Chondrocyte (in vitro differentiated cells): ENCODE measurements around the gene ATAD3A. TPM values are rescaled to one million over a fixed set of nuclear protein-coding genes. Genes with fewer than 3 reads are reported as not detected.

Experiments
- DNase-seq: peaks from one replicate; pipeline ENCODE4 v3.0.0; 2021; ENCODE audit warnings: mixed read lengths, low spot score
- H3K27ac Mint-ChIP-seq: one replicate; pipeline ENCODE4 v1.8.0; 2021; ENCODE audit warnings: mild to moderate bottlenecking, moderate library complexity, mixed read lengths; ENCODE audit not compliant: unreplicated experiment
- H3K27me3 Mint-ChIP-seq: 2 replicates; pipeline ENCODE4 v1.8.0; 2021; ENCODE audit warnings: low read depth, mixed read lengths
- H3K36me3 Mint-ChIP-seq: 2 replicates; pipeline ENCODE4 v1.8.0; 2021; ENCODE audit warnings: low read depth, mixed read lengths
- H3K4me1 Mint-ChIP-seq: 2 replicates; pipeline ENCODE4 v1.8.0; 2021; ENCODE audit warnings: low read depth, mild to moderate bottlenecking, mixed read lengths
- H3K4me3 Mint-ChIP-seq: one replicate; pipeline ENCODE4 v1.8.0; 2021; ENCODE audit warnings: mild to moderate bottlenecking, moderate library complexity, mixed read lengths; ENCODE audit not compliant: unreplicated experiment
- H3K9me3 Mint-ChIP-seq: 2 replicates; pipeline ENCODE4 v1.8.0; 2021; ENCODE audit warnings: low read depth, mixed read lengths
- total RNA-seq: library from RNA; stranded (reverse); gene quantifications from 3 replicates; pipeline ENCODE4 v1.2.1, GENCODE V29; 2021
- TF ChIP-seq, protein P1 (sequence below): fragments of 200-600 bp; sonication (generic); IDR thresholded peaks from 2 replicates; pipeline ENCODE4 v1.5.0; 2021; ENCODE audit warnings: antibody characterized with exemption, mild to moderate bottlenecking, moderate library complexity

ATAD3A gene
- total RNA-seq, 1 donor from 2014 or later, result 34.6 TPM

DNA sequence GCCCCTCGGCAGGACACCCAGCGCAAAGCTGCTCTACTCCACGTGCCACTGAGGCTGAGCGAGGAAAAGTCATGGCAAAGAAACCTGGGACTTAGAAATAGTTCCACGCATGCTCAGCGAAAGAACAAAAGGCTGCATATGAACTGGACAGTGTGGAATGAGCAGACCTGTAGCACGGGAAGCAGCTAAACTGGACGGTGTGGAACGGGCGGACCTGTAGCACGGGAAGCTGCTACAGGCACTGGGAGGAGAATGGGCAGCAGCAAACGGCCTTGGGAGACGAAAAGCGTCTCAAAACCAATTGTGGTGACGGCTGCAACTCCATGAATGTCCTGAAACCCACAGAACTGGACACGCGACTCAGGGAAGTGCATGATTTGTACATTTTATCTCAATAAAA is 47.1 kb downstream of the ATAD3A start:
- H3K36me3 Mint-ChIP-seq, result peaks cover 12% of the 10 kb centered on the region
- H3K4me3 Mint-ChIP-seq, result no peak overlapping the region
- no peaks in the 10 kb centered on the region for H3K9me3 Mint-ChIP-seq
- H3K4me1 Mint-ChIP-seq, result peaks cover 7% of the 10 kb centered on the region
- TF ChIP-seq, protein P1, sequence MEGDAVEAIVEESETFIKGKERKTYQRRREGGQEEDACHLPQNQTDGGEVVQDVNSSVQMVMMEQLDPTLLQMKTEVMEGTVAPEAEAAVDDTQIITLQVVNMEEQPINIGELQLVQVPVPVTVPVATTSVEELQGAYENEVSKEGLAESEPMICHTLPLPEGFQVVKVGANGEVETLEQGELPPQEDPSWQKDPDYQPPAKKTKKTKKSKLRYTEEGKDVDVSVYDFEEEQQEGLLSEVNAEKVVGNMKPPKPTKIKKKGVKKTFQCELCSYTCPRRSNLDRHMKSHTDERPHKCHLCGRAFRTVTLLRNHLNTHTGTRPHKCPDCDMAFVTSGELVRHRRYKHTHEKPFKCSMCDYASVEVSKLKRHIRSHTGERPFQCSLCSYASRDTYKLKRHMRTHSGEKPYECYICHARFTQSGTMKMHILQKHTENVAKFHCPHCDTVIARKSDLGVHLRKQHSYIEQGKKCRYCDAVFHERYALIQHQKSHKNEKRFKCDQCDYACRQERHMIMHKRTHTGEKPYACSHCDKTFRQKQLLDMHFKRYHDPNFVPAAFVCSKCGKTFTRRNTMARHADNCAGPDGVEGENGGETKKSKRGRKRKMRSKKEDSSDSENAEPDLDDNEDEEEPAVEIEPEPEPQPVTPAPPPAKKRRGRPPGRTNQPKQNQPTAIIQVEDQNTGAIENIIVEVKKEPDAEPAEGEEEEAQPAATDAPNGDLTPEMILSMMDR, result no peak
- H3K27me3 Mint-ChIP-seq, result no peaks in the 10 kb centered on the region
- no peak overlapping the region for H3K27ac Mint-ChIP-seq
- no peak for DNase-seq

DNA sequence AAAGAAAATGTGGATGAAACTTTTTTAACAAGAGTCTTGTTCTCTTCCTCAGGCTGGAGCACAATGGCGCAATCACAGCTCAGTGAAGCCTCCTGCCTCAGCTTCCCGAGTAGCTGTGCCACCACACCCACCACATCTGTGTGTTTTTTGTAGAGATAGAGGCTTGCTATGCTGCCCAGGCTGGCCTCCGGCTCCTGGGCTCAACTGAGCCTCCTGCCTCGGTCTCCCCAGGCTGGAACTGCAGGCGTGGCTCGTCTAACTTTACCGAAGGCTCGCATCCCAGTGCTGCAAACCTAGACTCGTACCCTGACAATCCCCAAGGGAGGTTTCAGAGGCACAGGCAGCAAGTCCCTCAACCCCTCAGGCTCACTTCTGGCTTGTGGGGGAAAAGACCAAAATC is 48.2 kb downstream of the ATAD3A start:
- Mint-ChIP-seq H3K36me3 (peaks cover 20% of the 10 kb centered on the region), H3K27me3 (no peaks in the 10 kb centered on the region), H3K4me3 (no peak overlapping the region), H3K4me1 (peaks cover 6% of the 10 kb centered on the region), H3K9me3 (no peaks in the 10 kb centered on the region), H3K27ac (no peak overlapping the region)
- no peak for DNase-seq
- TF ChIP-seq, protein P1, result no peak

DNA sequence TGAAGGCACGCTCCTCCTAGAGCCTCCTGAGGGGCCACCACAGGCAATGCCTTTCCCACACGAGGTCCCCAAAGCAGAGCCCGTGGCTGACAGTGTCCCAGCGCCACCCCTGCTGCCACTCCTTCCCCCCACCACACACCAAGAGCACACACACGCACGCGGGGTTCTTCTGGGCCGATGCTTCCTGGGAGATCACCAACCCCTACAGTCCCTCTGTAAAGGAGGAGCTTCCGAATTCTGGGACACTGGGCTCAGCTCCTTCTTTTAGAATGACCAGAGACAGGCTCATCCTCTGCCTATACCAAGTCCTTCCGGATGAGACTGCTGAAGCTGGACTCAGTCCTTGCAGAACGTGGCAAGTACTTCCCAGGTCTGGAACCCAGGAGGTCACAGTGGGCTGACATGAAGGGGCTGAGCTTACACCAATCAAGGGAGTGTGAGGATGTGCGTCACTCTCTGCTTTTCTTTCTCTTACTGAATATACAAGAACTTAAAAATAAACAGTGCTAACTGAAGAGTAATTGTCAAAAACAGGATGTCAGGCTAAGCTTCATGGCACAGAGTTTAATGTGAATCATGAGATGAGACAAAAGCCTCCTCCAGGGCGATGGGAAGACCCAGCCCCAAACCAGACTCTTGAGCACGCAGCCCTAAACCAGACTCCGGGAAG is 50.0 kb downstream of the ATAD3A start:
- Mint-ChIP-seq H3K27ac (no peak overlapping the region), H3K36me3 (peaks cover 19% of the 10 kb centered on the region)
- TF ChIP-seq, protein P1, result no peak

DNA sequence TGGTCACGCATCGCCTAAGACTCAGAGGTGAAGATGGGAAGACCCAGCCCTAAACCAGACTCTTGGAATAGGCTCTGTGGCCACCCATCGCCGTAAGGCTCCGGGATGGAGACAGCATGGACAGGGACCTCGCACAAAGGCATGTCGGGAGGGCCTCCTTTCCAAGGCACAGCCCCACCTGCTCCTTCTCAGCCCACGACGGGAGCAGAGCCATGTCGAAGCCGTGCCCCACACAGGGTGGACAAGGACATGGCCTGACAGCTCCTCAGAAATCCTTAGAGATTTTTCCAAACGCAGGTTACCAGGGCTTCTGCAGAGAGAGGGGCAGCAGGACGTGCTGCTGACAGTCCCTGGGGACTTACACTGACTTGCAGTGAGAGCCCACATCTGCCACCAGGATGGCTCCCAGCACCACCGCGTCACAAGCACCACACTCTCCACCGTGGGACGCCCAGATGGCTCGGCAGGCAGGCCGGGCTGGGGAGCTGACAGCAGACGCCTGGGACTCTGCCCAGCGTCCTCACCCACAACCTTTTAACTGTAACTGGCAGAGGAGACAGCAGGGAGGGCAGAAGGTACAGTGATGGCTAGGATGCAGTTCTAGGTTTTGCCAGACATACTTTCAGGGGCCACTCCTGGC is 50.7 kb downstream of the ATAD3A start:
- DNase-seq, result no peak

More for the DNA sequence above, 50.0 kb downstream of the ATAD3A start:
- no peaks in the 10 kb centered on the region for H3K9me3 Mint-ChIP-seq
- H3K4me3 Mint-ChIP-seq, result no peak overlapping the region
- H3K4me1 Mint-ChIP-seq, result peaks cover 7% of the 10 kb centered on the region
- H3K27me3 Mint-ChIP-seq, result no peaks in the 10 kb centered on the region
- no peak for DNase-seq

DNA sequence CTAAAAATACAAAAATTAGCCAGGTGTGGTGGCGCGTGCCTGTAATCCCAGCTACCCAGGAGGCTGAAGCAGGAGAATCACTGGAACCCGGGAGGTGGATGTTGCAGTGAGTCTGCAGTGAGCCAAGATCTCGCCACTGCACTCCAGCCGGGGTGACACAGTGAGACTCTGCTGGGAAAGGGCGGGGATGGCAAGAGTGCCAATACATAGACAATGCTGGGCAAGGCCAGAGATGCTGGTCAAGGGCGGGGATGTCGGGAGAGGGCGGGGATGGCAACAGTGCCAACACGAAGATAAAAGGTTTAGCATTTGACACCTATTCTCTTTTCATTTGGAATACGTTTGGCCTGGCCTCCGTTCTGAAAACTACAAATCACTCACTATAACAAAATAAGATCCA is 51.7 kb downstream of the ATAD3A start:
- Mint-ChIP-seq H3K36me3 (peaks cover 19% of the 10 kb centered on the region), H3K27me3 (no peaks in the 10 kb centered on the region), H3K4me3 (no peak overlapping the region), H3K4me1 (peaks cover 18% of the 10 kb centered on the region), H3K9me3 (no peaks in the 10 kb centered on the region), H3K27ac (no peak overlapping the region)
- TF ChIP-seq, protein P1, result no peak
- no peak for DNase-seq

More for the DNA sequence above, 50.7 kb downstream of the ATAD3A start:
- no peaks in the 10 kb centered on the region for H3K27me3 Mint-ChIP-seq
- H3K36me3 Mint-ChIP-seq, result peaks cover 19% of the 10 kb centered on the region
- H3K27ac Mint-ChIP-seq, result no peak overlapping the region
- H3K9me3 Mint-ChIP-seq, result no peaks in the 10 kb centered on the region
- H3K4me1 Mint-ChIP-seq, result peaks cover 14% of the 10 kb centered on the region
- H3K4me3 Mint-ChIP-seq, result no peak overlapping the region
- TF ChIP-seq, protein P1, result no peak
